SH-SY5Y (cell line): ENCODE measurements around the gene SLC29A1.

Experiments used
- GATA2 ChIP-seq: IDR thresholded peaks from 2 replicates; pipeline ENCODE4 v1.6.1; 2011; ENCODE audit warnings: mild to moderate bottlenecking, low read depth, low read length
- GATA3 ChIP-seq: IDR thresholded peaks from 2 replicates; pipeline ENCODE4 v1.6.1; 2011; ENCODE audit warnings: low read depth, mild to moderate bottlenecking, low read length, moderate library complexity

The SLC29A1 gene

DNA sequence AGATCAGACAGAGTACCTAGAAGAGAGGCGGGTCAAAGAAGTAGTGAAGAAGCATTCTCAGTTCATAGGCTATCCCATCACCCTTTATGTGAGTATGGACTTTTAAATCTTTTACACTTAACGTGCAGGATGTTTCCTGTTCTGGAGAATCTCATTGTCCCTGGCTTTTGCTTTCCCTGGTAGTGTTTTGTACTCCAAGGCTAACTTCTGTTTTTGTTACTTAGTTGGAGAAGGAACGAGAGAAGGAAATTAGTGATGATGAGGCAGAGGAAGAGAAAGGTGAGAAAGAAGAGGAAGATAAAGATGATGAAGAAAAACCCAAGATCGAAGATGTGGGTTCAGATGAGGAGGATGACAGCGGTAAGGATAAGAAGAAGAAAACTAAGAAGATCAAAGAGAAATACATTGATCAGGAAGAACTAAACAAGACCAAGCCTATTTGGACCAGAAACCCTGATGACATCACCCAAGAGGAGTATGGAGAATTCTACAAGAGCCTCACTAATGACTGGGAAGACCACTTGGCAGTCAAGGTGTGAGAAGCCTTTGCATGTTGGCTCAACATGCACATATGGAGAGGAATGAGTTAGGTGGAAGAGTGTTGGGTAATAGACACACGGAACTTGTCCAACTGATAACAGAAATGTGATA, 26.8 kb downstream of the SLC29A1 start:
- TF ChIP-seq GATA3 (no peak), GATA2 (no peak)

DNA sequence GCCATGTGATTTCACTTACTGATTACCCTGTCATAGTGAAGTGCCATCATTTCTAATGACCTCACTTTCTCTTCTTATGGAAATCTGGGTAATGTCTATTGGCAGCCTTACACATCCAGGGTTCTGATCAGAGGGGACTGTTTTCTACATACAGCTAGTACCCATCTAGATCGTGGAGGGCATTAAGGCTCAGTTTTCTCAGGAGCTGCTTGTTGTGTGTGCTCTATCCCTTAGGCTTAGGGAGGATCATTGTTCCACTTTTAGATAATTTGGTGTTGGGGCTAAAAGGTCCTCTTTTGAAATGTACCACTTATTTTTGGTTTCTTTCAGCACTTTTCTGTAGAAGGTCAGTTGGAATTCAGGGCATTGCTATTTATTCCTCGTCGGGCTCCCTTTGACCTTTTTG, 27.3 kb downstream of the SLC29A1 start:
- TF ChIP-seq GATA2 (no peak), GATA3 (no peak)

DNA sequence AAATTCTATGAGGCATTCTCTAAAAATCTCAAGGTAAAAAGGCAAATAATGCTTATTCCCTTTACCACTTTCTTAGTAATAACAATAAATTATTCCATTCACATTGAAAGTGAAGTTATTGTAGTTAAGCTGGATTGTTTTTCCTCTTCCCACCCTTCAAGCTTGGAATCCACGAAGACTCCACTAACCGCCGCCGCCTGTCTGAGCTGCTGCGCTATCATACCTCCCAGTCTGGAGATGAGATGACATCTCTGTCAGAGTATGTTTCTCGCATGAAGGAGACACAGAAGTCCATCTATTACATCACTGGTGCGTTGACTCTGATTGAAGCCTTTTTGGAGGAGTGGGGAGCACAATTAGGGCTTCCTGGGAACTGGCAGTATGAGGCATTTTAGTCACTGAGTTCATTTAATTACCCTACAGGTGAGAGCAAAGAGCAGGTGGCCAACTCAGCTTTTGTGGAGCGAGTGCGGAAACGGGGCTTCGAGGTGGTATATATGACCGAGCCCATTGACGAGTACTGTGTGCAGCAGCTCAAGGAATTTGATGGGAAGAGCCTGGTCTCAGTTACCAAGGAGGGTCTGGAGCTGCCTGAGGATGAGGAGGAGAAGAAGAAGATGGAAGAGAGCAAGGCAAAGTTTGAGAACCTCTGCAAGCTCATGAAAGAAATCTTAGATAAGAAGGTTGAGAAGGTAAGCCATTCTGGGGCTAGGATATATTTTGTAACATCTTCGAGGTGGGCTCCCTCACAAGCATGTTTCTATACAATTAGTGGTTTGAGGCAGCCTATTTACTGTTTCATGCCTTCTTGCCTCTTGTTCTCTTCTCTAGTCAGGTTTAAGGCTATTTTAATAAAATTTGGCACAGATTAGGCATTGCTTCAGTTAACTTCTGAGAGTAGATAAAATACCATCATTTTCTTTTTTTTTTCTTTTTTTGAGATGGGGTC, 28.5 kb downstream of the SLC29A1 start:
- TF ChIP-seq GATA3 (no peak), GATA2 (no peak)

DNA sequence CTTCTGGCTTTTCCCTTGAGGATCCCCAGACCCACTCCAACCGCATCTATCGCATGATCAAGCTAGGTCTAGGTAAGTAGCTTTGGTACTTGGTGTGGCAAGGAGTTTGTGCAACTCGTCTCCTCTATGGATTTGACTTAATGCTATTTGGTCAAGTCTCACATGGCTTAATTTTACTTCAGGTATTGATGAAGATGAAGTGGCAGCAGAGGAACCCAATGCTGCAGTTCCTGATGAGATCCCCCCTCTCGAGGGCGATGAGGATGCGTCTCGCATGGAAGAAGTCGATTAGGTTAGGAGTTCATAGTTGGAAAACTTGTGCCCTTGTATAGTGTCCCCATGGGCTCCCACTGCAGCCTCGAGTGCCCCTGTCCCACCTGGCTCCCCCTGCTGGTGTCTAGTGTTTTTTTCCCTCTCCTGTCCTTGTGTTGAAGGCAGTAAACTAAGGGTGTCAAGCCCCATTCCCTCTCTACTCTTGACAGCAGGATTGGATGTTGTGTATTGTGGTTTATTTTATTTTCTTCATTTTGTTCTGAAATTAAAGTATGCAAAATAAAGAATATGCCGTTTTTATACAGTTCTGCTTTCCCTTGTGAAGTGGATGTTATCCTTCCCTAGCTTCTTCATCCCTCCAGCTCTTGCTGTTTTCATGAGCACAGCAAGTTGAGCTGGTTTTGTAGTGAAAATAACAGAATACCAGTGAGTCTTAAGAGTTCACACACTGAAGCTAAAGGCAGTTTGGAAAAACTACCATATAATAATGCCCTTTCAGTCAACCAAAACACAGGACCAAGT, 30.1 kb downstream of the SLC29A1 start:
- TF ChIP-seq GATA2 (no peak), GATA3 (no peak)

DNA sequence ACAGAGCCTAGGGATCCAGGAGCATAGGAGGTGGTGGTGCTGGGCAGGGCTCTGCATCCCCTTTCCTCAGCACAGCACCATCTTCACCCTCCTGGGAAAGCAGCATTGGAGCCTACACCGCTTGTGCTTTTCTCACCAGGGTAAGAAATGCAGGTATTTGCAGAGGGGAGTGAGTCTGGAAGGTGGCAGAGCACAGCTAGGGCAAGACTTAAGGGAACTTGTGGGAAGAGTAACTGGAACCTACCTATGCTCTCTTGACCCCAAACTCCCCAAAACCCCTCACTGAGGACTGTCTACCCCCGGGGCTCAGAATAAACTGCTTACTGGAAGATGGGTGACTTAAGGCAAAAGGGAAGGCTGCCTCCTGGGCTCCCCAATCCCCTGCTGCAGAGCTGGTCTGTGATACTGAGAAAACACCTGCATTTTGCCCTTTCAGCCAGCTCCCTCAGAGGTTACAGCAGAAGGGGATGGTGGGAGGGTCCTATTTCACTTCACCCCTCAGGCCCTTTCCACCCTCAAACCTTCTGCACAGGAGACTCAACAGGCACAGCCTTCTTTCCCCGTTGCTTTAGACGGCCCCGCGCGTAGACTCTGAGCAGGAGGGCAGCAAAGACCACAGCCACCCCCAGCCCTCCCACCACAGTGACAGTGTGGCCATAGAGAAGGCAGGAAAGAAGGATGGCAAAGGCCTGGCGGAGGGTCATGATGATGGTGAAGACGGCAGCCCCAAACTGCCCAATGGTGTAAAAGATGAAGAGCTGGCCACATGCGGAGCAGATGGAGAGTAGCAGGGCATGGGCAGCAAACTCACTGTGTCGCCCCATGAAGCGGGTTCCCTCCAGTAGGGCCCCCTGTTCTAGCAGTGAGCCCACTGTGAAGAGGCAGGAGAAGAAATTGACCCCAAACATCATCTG, 31.1 kb downstream of the SLC29A1 start:
- TF ChIP-seq GATA2, result no peak
- no peak for TF ChIP-seq GATA3

DNA sequence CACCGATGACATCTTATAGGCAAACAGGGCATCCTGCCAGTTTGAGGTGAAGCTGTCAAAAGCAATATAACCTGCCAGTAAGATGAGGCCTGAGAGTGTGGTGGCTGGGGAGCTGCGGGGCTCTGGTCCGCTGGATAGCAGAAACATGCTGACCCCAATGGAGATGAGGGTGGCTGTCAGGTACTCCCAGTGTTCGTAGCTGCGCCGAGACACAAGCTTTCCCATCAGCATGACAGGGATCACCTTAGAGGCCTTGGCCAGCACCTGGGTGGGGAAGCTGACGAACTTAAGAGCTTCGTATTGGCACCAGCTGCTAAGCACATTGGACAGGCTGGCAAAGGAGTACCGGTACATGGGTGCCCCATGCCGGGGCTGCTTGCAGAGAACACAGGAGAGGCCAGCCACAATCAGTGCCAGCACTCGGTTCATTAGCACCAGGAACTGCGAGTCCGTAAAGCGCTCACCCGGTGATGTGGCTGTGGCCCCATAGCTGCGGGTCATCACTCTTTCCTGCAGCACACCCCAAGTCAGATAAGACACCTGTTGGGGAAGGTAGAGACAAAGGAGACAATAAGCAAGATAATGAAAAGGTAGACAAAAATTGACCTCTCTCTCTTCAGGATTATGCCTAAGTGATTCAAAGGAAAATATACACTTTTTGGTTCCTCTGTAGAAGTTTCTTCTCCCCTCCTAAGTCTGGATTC, 31.9 kb downstream of the SLC29A1 start:
- TF ChIP-seq GATA2 (no peak), GATA3 (no peak)

DNA sequence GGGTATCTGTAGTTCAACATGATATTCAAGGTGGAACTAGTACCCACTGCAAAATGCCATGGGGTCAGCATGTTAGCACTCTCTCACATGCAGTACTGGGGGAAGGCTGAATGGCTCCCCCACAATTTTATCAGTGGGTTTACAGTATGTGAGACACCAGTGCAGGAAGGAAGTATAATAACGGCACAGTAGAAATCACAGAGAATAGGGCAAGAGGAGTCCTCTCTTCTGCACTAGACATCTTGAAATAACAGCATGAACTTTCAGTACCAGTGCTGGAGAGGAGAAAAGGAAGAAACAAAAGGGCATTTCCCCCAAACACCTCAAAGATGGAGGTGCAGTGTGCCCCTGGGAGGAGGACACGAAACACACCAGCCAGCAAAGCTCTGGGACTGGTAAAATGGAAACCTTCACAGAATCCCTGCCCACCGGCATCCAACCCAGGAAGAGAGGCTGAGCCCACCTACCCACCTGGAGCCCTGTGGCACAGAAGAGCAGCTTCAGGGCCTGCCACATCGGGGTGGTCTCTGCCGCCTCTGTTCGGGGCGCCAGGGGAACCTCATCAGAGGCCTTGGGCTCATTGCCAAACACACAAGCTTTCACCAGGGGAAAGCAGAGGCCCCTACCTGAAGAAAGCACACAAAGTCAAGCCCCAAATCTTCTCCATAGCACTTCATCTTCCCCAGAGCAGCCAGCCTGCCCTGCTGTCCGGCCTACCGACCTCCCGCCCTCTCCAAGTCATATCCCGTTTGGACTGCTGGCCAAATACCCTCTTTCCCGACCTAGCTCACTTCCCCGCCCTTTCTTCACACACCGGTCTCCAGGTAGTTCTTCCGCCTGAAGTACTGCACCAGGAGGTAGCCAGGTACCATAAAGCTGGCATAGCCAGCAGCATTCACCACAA, 32.7 kb downstream of the SLC29A1 start:
- no peak for TF ChIP-seq GATA2
- TF ChIP-seq GATA3, result no peak

DNA sequence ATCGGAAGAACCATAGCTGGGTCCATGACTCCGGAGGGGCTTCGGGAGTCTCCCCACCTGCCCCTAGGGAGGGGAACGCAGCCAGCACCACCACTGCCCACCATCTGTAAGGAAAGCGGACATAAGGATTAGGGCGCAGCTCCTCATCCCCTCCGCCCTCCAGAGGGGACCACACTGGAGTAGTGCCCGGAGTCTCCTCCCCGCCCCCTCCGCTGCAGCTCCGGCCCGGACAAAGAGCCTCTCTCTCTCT, 33.3 kb downstream of the SLC29A1 start:
- TF ChIP-seq GATA2, result no peak
- TF ChIP-seq GATA3, result no peak

DNA sequence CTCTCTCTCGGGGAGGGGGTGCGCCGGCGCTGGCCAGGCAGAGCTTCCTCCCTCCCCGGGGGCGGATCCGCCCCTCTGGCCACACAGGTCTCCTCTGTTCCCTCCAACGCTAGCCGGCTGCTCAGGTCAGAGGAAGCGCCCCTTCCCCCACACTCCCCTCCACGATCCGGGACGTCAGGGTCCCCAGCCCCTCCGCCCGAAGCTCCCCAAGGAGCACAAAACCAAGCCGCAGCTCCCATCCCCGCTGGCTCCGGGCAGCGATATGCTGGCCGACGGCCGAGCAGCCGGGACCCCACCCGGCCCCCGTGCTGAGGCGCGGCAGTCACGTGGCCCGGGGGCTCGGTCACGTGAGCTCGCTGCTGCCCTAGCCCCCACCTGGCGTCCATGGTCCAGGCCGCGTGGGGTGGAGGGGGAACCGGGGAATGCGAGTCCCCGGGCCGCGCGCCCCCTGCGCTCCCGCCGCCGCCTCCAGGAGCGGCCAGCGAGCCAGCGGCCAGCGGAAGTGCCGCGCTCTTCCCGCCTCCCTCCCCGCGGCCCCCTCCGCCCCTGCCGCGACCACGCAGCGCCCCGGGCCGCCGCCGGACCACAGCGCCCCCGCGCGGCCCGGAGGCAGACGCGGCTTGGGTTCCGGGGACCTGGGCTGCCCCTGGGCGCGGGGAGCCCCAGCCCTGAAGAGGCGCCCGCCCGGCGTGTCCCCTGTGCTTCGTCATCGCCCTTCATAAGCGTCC, 33.8 kb downstream of the SLC29A1 start, which contains the start of gene SLC35B2:
TSS of gene SLC35B2 (minus strand) at position 504 of the 728 bp plus-strand sequence. CDS start at position 386, 118 bp downstream.
- TF ChIP-seq GATA2 (no peak), GATA3 (no peak)

DNA sequence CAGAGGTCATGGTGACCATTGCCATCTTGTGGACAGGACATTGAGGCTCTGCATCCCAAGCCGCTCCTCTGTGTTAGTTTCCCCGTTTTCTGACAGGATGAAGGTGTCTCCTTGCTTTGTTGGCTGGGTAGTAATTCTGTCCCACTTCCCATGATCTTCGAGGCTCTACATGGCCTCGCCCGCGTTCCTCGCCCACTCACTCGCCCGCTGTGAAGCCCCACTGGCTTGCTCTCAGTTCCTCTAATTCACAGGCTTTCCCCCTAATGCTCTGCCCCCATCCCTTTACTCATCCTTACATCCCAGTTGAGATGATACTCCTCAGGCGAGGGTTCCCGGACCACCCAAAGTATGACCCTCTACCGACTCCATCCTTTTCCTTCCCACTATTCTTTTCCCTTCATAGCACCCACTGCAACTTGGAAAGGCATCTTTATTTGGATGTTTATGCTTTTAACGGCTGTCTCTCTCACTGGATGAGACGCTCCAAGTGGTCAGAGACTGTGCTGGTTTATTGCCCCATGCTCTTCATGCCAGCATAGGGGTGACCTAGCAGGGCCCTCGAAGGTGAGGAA, 34.4 kb downstream of the SLC29A1 start:
- TF ChIP-seq GATA2 (no peak), GATA3 (no peak)

DNA sequence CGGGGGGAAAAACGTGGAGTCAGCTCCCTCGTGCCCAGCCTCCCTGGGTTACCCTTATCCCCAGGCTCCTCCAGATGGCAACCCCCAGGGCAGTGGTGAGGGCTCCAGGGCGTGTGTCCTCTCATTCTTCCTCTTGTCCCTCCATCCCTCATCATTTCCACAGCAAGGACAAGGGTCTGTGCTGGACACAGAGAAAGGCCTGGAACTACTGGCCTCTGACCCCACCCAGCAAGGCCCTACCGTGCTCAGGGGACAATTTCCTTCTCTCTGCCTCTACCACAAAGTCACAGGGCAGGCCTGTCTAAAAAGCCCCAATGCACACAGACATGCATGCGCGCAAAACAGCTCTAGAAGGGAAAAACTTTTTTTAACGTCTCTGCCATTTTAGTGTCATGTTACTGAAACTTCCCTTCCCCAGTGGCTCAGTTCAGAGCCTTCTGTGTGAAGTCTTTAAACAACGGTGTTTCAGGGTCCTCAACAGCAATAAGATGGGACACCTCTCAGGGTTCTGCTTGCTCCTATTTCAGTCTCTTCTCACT, 35.0 kb downstream of the SLC29A1 start:
- TF ChIP-seq GATA2 (no peak), GATA3 (no peak)

DNA sequence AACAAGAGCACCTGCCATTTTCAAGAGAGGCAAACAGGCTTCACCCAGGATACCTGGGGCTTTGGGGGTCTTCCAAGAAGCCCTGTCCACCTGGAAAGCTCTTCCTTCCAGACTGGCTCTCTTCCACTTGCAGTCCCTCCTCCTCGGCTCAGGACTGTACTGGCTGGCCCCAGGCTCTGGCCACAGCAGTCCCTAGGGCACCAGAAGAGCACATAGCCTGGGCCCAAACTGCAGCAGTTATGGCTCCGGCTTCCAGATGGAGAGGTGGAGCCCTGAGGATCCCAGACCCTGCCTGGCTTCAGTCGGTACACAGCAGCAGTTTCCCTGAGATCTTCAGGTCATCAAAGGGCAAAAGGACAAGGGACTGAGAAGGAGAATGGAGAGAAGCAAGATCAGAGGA, 35.5 kb downstream of the SLC29A1 start:
- no peak for TF ChIP-seq GATA2
- TF ChIP-seq GATA3, result no peak
